HG03139 (cell line): ENCODE data around the gene CCDC88C.
A peak's percentile ranks its signal among the peaks of the same experiment; 100 is the strongest.
"Not testable (repeated sequence)": the region's sequence is repeated elsewhere in the genome, so short reads cannot be mapped to it uniquely, and the experiment has no call there.

Experiments
- ATAC-seq: cut with Tn5 transposase; IDR thresholded peaks from one replicate; pipeline ENCODE4 v1.9.1; 2021; ENCODE audit not compliant: unreplicated experiment

CCDC88C gene

DNA sequence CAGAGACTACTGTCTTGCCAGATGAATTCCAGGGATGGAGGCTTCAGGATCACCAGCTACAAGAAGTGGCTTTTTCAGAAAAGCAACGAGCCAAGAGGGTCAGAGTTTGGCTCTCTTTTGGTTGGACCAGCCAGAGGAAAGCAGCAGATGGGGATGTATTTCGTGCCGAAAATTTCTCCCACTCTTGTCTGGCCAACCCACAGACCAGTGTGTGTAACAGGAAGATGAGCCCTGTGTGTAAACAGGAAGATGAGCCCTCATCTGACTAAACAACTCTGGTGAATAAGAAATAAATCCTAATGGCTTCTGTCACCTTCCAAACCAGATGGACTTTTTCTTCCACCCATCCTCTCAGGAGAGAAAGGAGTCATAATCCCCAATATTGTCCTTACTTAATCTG lies 186.2 kb downstream of the CCDC88C start:
- no peak for ATAC-seq

DNA sequence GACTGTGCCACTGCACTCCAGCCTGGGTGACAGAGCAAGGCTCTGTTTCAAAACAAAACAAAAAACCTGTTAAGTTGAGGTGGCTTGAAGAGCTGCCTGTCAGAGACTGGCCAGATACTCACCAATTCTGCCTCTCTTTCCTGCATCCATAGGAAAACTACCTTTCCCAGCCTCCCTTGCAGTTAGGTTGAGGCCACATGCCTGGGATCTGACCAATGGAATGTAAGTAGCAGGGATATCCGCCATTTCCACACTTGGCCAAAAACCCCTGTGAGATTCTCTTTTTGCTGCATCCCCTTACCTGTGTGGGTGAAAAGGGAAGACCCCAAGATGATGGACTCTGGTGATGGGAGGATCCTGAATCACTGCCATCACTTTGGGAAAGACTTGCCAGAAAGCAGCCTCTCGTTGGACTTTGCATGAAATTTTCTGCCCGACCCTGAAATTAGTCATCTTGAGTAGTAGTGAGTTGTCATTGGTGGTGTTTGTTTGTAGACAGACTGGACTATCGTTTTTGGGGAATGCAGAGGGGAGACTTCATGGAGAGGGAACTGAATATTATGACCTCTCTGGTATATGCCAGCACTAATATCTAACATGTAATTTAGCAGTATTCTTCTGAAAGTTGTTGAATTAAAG lies 187.1 kb downstream of the CCDC88C start:
- ATAC-seq: no peak

DNA sequence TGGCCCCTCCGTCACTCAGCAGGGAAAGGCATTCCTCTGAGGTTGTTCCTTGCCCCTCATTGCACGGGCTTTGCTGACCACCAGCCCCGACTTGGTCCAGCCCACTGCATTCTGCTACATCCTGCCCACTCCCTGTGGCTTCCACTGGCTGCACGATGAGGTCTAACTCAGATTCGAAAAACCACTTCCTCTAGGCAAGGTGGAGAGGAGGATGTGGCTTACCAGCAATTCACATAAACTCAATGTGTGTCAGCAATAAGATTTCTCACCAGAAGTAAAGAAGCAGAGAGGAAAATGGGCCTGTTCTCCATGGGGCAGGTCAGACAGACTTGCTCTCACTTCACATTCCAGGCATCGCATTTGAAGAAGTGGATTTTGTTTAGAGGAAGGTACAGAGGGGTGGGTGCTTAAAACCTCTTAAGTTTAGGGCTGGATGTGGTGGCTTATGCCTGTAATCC lies 187.8 kb downstream of the CCDC88C start:
- ATAC-seq: peak; percentile 64

DNA sequence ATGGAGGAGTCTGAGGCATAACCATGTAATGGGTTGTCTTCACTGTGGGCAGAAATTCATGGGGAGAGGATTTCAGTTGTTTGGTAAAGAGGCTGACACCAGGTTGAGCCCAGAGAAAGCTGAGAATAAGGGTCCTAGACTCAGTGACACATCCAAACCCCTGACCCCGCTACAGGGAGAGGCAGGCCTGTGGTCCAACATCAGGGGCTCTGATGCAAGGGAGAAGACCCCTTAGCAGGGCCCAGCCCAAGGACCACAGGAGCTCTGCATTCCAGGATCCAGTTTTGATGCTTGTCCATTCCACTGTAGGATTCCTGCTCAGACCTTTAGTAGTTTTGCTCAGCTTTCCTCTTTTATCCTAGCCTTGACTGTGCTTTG lies 188.6 kb downstream of the CCDC88C start:
- ATAC-seq: no peak

DNA sequence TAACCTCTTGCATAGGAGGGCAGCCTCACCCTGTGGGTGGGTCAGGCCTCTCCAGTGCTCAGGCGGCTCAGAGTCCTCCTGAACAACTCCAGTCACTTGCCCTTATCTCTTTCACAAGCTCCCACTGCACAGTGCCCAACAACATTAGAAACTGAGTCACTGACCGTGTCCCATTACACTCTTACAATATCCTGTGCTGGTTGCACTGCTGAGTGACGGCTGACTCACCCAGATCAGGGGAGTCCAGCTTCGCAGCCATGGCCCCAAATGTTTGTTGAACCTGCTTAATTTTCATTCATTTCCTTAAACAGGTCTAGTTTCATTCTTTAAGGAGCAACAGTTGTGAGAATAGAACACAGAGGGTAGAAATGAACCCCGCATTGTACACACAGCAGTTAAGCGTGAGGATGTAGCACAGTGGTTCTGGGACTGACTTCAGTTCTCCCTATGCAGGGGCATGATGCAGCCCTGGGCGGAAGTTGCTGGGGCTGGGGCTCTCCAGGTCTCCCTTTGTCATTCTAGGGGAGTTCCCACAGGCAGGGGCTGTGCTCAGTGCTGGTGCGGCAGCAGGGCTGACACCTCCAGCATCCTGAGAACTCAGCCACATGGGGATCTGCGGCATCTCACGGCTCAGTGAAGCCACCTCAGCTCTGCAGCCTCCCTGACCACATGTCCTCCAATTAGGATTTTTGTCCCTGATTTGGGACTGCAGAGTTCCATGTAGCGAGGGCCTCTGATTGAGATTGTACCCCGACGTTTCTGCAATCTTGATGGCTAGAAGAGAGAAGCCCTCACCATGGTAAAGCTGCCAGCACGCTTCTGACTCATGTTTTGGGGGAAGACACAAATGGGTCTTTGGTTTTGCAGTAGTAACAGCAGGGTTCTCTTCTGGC lies 189.3 kb downstream of the CCDC88C start:
- ATAC-seq: peak; percentile 73

DNA sequence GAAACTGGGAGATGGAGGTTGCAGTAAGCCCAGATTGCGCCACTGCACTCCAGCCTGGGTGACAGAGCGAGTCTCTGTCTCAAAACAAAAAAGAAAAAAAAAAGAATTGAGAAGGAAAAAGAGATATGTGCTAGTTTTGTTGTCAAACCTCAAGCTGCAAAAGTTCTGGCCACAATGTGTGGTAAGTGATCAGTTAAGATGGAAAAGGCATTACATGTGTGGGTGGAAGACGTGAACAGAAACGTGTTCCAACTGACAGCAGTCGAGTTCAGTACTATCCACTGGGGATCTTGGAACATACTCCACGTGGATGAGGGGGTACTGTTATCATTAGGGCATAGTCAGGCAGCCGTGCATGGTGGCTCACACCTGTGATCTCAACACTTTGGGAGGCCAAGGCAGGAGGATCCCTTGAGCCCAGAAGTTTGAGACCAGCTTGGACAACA lies 190.4 kb downstream of the CCDC88C start:
- ATAC-seq: no peak

DNA sequence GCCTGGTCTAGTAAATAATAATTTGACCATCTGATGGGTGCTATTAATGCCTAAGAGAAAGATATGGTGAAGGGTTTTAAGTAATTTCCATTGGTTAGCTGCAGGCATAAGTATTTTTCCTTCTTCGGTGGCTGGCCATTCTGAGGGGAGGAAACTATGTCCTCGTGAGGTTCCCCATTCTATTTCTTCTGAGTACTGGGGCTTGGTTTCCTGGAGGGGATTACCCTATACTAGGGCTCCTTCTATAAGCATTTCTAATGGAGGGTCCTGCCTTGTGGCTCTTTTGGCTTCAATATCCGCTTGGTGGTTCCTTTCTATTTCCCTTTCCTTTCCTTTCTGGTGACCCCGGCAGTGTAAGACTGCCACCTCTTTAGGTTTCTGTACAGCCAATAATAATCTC lies 191.3 kb downstream of the CCDC88C start:
- not testable (repeated sequence) for ATAC-seq

DNA sequence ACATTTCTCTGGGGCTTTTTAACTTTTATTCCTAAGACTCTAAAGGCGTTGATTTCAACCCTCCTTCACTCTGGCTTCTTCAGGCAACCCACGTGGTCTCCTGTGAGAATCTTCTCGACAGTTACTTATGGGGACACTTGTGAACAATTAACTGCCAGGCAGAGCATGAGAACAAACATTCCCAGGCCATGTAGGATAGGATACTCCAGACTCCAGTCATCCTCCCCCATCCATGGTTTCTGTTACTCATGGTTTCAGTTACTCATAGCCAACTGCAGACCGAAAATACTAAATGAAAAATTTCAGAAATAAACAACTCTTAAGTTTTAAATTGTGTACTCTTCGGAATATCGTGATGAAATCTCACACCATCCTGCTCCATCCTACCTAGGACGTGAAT lies 192.6 kb downstream of the CCDC88C start:
- no peak for ATAC-seq

DNA sequence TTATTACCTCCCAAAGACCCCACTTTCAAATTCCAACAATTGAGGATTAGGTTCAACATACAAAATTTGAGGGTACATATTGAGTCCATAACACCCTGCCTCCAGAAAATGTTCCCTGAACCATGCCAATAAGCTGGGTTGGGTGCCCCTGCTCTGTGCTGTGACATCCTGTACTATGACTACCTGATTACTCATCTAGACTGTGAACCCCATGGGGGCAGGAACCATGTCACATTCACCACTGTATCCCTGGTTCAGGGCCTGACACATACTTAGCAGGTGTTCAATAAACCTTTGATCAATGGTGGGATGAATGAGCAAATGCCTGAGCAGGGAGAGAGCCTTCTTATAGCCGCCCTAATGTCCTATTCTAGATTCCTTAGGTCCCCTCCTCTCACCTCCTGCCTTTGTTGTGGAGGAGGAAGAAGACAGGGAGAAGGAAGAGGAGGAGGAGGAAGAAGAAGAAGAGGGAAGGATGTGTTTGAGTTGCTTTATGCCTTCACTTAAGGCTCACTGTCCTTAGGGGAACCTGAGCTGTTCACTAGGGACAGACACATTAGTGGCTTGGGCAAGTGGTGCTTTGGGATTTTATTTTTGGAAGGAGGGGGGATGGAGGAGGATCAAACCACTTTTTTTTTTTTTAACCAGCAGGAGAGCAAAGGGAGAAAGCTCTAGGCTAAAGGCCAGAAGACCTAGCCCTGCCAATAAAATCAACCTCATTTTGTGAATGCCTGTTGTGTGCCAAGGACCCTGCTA lies 194.4 kb downstream of the CCDC88C start:
- ATAC-seq: no peak
